T-helper 22 cell (primary cell): Measurements from ENCODE around the gene TRIO.
"Not testable (repeated sequence)": the region's sequence is repeated elsewhere in the genome, so short reads cannot be mapped to it uniquely, and the experiment has no call there.

ENCODE experiments used
- DNase-seq: peaks from one replicate; pipeline ENCODE4 v3.0.0-alpha.2; 2020; ENCODE audit warnings: low read depth

The TRIO gene

DNA sequence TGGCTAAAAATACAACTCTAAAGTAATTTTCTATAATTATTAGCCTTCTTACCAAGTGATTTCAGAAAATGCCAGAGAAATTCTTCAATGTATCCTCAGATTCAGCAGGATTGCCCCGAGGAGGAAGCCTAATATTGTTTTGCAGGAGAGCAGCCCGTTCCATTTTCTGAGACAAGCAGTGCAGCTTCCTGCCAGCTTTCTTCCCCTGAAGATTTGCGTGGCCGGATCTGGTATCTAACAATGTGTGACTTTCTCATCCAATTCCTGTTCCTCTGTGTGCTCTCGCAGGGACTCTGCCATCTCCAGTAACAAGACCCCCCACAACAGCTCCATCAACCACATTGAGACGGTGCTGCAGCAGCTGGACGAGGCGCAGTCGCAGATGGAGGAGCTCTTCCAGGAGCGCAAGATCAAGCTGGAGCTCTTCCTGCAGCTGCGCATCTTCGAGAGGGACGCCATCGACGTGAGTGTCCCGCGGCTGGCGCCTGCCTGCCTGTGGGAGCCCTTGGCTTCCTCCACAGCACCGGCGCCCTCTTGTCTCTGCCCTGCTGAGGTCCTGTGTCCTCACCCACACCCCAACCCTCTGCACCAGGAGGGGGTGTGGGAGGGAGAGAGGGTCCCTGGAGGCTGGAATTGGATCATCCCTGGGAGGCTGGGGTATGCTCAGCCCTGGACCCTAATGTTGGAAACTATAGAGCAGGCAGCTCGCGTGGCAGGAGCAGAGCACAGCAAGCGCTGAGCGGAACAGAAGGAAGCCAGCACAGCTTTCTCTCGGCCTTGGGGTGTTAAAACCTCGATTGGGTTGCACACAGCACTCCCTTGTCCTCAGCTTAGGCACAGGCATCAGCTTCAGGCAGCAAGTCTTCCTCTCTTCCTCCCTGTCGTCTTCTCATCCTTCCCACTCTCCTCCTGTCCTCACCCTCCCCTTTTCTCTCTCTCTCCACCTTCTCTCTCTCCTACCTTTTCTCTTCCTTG, 216.2 kb downstream of the TRIO start:
- DNase-seq = no peak

DNA sequence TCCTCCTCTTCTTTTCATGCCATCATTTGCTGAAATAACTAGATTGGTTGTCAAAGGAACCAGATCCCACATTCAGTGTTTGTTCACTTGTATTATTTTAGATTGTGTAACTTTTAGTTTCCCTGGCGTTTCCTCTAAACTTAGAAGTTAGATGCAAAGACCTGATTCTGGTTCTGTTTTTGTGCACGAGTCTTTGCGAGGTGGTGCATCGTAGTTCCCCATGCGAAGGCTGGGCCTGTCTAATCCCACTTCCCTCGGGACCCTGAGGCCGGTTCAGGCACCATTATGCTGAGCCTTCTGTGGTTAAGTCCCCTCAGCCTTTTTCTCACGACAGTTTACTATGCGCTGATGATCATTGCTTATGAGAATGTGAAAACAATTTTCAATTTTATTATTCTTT, 219.3 kb downstream of the TRIO start:
- DNase-seq = no peak

DNA sequence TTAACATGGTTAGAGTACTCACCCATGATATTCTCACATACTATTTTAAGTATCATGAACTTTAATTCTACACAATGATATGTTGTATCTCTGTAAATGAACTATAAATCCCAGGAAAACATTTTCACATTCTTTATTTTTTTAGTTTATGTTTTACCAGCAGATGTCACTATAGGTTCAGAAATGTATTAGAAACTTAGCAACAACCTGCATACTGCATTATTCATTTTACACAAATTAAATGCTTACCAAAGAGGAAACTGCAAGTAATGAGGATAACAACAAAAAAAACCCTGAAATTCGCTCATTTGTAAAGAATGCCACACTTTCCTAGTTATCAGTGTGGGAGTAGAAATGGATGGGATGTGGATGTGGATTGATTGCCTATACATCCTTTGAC, 221.0 kb downstream of the TRIO start:
- DNase-seq = no peak

DNA sequence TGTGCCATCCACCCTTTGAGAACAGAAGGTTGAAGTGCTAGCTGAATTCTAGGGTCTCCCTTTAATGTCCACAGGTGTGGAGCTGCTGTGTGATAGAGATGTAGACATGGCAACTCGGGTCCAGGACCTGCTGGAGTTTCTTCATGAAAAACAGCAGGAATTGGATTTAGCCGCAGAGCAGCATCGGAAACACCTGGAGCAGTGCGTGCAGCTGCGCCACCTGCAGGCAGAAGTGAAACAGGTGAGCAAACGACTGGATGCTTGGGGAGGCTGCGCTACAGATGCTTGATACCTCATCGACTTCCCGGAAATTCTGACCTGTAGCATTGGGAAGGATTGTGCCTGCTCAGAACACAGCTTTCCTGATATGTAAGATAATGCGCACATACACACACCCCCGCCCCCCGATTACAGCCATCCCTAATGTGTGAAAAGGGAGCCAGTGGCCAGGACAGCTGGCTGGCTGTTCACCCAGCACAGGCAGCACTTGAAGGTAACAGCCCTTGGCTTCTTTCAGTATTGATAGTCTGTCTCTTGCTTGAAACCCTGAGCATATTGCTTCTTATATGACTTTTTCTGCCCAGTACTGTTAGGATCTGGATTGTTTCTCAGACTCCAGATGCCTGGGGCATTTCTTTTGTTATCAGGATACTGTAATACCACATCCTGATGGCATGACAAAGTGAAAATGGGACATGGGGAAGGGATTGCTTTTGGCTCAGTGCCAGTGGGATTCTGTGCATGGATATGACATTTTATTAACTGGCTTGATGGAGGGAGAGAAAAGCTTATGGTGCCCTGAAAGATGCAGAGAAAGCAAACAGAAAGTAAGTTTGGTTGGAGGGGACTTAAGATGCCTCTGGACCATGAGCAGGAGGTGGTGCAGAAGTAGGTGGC, 221.7 kb downstream of the TRIO start:
- no peak for DNase-seq

DNA sequence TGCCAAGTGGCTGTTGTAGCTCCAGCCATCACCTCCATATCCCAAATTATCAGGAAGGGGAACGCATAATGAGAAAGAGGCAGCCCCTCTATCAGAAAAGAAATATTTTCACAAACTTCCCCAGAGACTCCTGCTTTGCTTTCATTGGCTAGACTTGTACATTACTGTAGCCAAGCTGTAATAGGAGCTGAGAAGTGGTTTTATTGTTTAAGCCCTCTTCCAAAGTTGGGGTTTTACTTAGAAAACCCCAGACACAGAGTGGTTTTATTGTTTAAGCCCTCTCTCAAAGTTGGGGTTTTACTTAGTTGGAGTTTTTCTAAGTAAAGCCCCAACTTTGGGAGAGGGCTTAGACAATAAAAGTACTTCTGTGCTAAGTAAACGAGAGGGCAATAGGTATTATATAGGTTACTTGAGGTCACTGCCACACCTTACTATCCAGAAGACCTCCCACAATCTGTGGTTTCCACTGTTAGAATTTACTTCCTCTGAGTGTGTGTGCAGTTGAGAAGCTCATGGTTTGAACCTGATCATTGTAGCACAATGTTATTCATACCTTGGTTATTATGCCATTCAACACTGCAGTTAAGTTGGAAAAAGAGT, 222.8 kb downstream of the TRIO start:
- no peak for DNase-seq

DNA sequence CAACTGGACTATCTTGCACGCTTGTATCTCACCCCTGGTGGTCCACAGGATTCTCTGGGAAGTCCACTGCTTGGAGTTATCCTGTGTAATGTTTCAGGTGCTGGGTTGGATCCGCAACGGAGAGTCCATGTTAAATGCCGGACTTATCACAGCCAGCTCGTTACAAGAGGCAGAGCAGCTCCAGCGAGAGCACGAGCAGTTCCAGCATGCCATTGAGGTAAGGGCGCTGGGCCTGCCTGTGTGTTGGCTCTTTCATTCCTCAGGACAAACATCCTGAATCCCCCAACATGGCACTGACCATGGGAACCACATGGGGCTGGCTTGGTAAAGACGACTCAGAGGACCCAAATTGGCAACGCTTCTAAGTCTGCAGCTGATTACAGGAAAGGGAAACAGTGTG, 223.6 kb downstream of the TRIO start:
- DNase-seq = no peak

DNA sequence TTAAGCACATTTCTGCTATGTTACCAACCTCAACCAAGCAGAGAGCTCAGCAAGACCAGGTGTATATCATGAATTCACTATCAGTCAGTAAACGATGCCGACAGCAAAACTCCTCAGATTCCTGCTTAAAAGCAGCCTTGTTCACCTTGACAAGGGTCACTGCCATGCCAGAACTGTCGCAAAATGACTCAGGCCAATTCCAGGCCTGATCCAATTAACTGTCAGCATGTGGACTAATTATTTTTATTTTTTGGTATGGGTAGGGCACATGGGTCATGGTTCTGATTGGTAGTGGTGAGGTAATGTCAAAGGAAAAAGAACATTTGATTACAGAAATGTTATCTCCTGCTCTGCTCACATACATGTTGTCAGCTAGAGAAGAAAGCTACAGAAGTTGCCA, 224.2 kb downstream of the TRIO start:
- DNase-seq = no peak

DNA sequence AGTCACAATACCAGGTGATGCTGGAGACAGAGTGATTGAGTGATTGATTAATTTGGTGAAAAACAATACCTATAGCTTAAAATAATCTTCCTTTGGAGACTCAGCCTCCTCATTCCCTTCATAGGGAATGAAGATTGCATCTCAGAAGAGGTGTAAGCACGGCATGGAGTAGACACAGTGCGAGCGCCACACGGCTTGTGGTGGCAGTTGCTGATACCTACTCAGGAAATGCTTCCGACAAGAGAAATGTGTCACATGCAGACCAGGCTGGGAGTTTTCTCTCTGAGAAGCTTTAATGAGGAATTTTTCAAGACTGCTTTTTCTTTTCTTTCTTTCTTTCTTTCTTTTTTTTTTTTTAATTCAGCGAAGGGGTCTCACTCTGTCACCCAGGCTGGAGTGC, 226.6 kb downstream of the TRIO start:
- DNase-seq = no peak

DNA sequence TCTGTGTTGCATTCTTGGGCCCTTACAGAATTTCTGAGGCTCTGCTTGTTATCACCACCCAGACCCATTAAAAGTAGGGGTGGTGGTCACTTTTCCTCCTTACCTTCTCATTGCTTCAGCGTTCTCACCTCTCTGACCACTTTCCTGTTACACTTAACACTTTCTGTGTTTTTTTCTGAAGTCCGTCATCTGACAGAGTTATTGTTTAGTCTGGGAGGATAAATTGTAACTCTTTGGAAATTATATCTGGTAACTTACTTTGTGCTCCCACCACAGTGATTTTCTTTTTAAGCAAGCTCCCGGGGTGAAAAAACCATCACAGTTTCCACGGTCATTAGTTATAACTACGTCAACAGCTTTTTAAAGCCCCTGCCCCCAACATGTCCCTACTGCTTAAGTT, 227.2 kb downstream of the TRIO start:
- DNase-seq = no peak

DNA sequence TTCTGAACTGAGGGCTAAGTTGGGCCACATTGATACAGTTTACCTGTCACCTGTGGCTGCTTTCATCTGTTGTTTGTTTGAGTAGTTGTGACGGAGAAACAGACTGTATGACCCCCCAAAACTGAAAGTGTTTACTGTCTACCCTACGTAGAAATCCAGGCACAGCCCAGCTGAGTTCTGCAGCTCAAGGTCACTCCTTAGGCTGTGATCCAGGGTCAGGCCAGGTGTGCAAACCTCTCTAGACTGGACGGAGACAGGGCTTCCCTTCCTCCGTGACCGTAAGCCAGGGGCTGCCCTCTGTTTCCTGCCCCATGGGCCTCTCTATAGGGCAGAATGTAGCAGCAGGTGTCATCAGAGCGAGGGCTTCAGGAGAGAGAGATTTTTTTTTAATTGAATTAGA, 230.5 kb downstream of the TRIO start:
- DNase-seq = no peak

DNA sequence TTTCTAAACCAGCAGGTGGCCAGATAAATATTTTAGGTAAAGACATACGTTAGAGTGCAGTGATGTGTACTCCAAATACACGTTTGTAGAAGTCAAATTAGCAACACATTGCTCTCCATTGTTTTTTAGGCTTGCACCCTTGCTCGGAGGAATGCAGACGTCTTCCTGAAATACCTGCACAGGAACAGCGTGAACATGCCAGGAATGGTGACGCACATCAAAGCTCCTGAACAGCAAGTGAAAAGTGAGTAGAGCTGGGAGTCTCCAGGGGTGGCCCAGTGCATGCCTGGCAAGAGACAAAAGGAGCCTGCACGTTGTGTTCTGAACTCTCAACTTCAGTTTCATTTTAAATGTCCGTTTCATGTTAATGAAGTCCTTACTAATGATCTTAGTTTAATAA, 231.0 kb downstream of the TRIO start:
- no peak for DNase-seq

DNA sequence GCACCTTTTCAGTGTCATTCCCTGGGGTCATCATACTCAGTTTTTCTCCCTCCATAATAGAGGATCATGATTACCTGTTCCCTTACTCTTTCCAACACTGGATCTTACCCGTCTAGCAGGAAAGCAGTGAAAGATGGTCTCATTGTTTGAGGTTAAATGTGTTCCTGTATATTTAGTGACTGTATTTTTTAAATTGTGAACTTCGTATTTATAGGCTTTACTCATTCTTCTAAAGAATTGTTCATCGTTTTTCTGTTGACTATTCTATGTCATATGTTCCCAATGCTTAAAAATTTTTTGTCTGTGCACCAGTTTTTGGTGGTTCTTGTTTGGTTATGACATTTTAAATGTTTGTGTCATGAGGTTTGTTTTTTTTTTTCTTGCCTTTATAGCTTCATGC, 233.6 kb downstream of the TRIO start:
- DNase-seq = no peak

DNA sequence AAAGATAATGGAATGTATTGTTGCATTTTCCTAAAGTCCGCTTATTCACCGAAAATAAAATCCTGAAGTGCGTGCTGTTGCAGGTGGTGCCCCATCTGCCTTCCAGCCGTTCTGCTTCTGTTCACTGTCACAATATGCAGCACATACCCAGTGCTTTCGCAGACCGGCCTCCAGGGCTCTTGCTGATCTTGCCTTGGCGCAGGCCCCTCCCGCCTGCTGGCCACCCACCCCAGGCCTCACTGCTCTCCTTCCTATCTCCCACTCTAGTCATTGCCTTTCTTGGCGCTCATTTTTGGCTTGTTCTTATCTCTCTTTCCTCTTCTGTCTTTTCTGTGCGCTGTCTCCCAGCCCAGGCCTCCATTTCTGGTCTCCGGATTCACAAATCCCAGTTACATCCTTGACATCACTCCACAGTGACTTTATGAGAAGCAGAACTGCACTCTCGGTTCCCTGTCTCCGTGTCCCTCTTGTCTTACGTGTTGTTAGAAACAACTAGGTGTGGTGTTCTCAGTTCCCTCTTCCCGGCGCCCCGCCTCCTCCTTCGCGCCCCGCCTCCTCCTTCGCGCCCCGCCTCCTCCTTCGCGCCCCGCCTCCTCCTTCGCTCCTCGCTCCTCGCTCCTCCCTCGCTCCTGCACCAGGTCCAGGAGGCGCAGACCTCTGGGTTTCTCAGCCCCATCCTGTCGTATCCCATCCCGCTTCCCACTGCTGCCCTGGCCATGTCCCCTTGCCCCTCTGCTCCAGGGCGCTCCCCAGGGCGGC, 236.8 kb downstream of the TRIO start:
- DNase-seq = no peak

DNA sequence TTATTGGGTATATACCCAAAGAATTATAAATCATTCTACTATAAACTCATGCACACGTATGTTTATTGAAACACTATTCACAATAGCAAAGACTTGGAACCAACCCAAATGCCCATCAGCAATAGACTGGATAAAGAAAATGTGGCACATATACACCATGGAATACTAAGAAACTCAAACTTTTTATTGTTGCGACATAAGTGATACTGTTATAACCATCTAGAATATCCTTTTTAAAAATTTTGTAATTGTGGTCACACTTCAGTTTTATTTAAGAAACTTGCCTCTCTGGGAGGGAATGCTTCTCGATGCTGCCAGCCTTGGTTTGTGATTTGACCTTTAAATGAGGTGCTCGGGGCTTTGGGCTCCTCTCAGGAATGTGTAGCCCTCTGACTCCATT, 237.6 kb downstream of the TRIO start:
- DNase-seq = no peak

DNA sequence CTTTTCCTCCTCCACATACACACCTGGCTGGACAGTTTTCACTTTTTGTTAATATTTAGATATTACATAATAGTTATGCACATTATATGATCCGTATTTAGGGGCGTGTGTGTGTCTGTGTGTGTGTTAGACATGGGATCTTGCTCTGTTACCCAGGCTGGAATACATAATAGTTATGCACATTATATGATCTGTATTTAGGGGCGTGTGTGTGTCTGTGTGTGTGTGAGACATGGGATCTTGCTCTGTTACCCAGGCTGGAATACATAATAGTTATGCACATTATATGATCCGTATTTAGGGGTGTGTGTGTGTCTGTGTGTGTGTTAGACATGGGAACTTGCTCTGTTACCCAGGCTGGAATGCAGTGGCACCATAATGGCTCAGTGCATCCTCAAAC, 239.5 kb downstream of the TRIO start:
- DNase-seq = no peak

DNA sequence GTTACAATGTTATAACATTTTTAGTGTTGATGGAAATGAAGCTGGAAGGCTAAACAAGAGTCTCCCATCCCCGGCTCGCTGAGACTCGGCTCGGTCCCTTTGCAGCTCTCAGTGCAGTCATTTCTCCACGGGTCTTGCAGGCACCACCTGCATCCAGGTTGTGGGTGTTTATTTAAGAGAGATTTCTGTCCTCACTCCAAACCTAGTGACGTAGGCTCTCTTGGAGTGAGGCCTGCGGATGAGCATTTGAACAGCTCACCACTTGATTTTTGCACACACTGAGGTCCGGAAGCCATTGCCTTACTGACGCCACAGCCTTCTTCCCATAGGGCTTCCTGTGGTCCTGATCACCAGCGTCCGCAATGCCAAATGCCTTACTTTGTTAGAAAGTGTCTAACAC, 240.8 kb downstream of the TRIO start:
- DNase-seq = no peak

DNA sequence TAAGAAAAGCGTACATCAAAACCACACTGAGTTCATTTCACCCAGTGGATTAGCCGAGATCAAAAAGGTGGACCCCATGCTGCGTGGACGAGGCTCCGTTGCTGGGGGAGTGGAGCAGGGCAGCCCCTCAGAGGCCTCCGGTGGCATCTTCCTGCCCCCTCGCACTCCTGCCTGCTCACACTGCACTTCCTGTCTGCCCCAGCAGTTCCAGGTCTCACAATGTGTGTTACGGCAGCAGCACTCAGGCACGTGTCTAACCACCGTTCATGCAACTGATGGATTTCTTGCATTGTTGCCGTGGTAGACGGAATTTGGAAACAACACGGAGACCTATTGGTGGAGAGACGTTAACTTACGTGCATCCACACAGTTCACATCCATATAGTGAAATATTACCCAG, 241.9 kb downstream of the TRIO start:
- no peak for DNase-seq

DNA sequence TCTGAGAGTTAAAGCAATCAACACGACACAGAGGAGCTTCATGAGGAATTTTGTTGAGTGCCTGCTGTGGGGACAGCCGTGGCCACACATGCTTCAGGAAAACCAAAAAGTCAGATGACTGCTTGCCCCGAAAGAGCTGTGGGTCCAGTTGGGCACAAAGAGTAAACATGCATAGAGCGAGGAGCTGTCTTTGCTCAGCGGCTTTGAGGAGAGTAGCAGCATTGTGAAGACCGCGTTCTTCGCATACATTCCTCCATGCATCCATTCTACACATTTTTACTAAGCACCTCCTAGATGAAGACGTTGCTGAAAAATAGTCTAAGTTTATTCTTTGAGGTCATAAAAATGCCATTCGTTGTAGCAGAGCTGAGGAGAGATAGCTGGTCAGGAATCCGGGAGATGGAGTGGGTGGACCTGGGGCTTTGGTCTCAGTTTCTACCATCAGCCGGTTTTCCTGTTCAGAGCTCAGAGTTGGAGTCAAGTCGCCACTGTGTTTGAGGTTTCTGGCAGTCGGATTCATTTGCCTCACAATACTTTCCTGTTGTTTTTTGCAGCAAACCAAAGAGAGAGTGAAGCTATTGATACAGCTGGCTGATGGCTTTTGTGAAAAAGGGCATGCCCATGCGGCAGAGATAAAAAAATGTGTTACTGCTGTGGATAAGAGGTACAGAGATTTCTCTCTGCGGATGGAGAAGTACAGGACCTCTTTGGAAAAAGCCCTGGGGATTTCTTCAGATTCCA, 243.9 kb downstream of the TRIO start:
- DNase-seq = no peak

DNA sequence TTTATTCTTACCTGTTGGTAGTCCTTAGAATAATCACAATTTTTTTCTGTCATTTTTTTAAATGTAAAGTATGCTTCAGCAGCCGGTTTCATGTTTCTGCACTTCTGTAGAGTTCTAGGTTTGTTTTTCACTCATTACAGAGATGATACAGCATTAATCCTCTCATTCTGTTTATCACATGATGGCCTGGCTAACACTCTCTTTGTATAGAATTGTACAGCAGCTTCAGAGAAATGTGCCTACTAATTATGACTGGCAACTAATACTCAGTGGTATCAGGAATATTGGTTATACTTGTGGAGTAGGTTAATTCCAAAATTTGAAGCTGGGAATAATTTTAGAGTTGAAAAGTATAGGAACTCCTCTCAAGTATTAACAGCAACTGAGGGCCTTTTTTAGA, 245.6 kb downstream of the TRIO start:
- no peak for DNase-seq

DNA sequence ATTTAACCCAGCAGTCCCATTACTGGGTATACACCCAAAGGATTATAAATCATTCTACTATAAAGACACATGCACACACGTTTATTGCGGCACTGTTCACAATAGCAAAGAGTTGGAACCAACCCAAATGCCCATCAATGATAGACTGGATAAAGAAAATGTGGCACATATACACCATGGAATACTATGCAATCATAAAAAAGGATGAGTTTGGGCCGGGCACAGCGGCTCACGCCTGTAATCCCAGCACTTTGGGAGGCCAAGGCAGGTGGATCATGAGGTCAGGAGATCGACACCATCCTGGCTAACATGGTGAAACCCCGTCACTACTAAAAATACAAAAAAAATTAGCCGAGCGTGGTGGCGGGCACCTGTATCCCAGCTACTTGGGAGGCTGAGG, 249.4 kb downstream of the TRIO start:
- not testable (repeated sequence) for DNase-seq

DNA sequence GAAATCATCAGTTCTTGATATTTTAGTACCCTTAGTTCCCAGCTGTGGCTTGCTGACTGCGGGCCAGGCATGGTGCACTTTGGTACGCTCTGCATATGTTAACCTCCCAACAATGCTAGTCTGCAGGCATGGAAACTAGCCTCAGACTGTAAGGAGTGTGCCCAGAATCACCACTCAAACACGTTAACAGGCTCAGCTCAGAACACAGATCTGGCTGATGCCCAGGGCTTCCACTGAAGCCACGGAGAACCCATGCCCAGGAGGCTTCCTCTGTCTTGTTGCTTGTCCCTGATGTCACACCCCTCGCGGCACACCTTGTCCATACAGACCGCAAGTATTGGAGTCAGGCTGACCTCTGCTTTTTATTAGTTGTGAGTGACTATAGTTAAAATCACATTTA, 251.2 kb downstream of the TRIO start:
- no peak for DNase-seq
